GM18870 (cell line): ENCODE results near the gene NFE2L3.
"Not testable (repeated sequence)": the region's sequence is repeated elsewhere in the genome, so short reads cannot be mapped to it uniquely, and the experiment has no call there.

Experiments
- ATAC-seq: cut with Tn5 transposase; IDR thresholded peaks from one replicate; pipeline ENCODE4 v1.9.1; 2021; ENCODE audit warnings: moderate library complexity; ENCODE audit not compliant: unreplicated experiment

NFE2L3 gene

DNA sequence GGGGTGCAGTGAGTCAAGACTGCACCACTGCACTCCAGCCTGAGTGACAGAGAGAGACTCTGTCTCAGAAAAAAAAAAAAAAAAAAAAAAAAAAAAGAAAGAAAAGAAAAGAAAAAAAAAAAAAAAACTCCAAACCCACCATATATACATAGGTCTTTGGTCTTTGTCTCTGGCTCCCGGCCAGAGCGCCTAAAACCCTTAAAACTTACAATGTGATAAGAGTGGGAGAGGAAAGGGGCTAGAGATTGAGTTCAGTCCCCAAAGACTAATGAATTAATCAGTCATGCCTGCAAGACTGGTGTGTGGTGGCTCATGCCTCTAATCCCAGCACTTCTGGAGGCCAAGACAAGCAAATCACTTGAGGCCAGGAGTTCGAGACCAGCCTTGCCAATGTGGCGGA, 6.8 kb upstream of the NFE2L3 start:
- no peak for ATAC-seq

DNA sequence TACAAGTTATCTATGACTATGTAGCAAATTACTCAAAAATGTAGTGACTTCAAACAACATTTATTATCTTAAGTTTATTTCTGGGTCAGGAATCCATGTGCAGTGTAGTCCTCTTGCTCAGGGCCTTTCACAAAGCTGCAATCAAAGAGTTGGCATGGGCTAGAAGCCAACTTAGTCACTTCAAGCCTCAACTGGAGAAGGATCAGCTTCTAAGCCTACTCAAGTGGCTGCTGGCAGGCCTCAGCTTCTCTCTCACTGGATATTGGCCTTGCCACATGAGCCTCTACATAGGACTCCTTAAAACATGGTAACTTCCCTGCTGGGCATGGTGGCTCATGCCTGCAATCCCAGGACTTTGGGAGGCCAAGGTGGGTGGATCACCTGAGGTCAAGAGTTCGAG, 5.0 kb upstream of the NFE2L3 start:
- ATAC-seq, result no peak

DNA sequence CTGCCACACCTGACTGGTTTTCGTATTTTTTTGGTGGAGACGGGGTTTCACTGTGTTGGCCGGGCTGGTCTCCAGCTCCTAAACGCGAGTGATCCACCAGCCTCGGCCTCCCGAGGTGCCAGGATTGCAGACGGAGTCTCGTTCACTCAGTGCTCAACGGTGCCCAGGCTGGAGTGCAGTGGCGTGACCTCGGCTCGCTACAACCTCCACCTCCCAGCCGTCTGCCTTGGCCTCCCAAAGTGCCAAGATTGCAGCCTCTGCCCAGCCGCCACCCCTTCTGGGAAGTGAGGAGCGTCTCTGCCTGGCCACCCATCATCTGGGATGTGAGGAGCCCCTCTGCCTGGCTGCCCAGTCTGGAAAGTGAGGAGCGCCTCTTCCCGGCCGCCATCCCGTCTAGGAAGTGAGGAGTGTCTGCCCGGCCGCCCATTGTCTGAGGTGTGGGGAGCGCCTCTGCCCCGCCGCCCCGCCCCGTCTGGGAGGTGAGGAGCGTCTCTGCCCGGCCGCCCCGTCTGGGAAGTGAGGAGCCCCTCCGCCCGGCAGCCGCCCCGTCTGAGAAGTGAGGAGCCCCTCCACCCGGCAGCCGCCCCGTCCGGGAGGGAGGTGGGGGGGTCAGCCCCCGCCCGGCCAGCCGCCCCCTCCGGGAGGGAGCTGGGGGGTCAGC, 4.2 kb upstream of the NFE2L3 start:
- ATAC-seq, result not testable (repeated sequence)

DNA sequence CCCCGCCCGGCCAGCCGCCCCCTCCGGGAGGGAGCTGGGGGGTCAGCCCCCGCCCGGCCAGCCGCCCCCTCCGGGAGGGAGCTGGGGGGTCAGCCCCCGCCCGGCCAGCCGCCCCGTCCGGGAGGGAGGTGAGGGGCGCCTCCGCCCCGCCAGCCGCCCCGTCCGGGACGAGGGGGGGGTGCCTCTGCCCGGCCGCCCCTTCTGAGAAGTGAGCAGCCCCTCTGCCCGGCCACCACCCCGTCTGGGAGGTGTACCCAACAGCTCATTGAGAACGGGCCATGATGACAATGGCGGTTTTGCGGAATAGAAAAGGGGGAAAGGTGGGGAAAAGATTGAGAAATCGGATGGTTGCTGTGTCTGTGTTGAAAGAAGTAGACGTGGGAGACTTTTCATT, 3.7 kb upstream of the NFE2L3 start:
- not testable (repeated sequence) for ATAC-seq

DNA sequence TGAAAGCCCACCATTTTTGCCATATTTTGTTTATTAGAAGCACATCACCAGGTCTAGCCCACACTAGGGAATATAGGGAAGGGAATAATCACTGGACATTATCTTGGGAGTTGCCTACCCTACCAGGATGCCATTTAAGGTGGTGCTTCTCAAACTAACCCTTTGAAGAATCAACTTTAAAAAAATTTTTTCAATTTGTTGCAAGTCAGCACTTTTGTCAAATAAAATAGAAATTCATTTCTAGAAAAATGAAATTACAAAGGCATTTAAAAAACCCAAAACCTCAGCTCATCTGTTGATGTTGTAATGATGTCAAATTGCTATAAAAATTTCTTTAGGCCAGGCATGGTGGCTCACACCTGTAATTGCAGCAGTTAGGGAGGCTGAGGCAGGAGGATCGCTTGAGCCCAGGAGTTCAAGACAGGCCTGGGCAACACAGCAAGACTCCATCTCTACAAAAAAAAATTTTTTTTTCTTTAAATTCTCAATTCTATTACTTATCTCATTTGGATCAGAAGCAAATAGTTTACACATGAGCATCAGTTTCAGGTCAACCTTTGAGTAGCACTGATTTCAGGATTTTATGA, 2.5 kb upstream of the NFE2L3 start:
- ATAC-seq, result no peak

DNA sequence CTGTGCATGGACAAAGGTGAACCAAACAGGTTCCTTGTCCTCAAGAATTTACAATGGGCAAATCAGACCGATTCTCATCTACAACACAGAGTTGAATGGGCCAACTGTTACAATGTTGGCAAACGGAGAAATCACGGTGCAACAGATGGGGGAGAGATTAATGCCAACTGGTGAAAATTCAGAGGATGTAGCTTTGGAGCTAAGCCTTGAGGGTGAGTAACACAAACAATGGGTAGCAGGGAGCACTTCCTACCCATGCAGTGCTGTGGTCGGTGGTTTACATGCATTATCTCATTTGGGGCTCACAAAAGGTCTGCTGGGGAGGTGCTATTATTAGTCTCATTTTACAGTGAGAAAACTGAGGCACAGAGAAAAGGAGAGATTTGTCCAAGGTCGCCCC, 902 bp upstream of the NFE2L3 start:
- no peak for ATAC-seq

DNA sequence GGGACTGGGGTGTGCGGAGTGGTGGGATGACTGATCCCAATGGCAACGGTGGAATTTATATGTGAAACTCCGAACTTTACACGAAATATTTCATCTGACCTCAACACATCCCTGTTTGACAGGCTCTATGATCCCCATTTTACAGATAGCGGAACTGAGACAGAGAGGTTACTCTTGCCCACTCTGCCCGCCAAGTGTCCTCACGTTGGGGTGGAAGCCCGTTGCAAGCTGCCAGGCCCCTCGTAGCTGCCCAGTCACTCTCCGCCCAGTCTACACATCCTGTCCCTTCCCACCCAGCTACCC, 397 bp upstream of the NFE2L3 start:
- no peak for ATAC-seq

DNA sequence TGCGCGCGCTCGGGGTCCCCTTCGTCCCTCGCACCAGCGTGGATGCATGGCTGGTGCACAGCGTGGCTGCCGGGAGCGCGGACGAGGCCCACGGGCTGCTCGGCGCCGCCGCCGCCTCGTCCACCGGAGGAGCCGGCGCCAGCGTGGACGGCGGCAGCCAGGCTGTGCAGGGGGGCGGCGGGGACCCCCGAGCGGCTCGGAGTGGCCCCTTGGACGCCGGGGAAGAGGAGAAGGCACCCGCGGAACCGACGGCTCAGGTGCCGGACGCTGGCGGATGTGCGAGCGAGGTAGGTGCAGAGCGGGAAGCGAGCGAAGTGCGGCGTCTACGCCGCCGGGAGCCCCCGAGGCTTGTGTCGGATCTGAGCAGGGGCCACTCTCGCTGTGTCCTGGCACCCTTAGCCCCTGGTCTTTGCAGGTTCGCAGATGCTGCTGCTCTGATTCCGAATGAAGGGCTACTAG, 813 bp downstream of the NFE2L3 start:
- ATAC-seq, result not testable (repeated sequence)

GRCh38 chr7:26153241-26153822, 1.3 kb downstream of the NFE2L3 start:
- no peak for ATAC-seq

GRCh38 chr7:26153823-26154783, 2.1 kb downstream of the NFE2L3 start:
- ATAC-seq, result no peak

- ATAC-seq, result no peak
Measured at GRCh38 chr7:26155531-26156375, 3.8 kb downstream of the NFE2L3 start.

- ATAC-seq, result peak; percentile 46
Measured at GRCh38 chr7:26156451-26157420, 4.7 kb downstream of the NFE2L3 start.

DNA sequence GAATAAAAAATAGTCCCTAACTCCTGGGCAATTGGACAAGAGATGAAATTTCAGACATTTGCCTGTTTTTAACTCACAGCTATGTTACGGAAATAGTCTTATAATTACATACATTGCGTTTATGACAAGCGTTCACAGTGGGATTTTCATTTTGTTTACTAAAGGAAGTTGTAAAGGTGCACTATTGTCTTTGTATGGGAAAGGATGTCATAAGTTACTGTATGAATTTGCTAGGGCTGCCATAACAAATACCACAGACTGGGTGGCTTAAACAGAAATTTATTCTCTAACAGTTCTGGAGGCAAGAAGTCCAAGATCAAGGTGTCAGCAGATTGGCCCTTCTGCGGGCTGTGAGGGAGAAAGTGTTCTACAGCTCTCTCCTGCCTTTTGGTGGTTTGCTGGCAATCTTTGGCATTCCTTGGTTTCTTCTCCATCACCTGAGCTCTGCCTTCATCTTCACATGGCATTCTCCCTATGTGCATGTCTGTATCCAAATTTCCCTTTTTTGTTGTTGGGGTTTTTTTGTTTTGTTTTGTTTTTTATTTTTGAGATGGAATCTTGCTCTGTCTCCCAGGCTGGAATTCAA, 5.6 kb downstream of the NFE2L3 start:
- ATAC-seq, result no peak

- no peak for ATAC-seq
Measured at GRCh38 chr7:26159243-26159642, 7.2 kb downstream of the NFE2L3 start.

DNA sequence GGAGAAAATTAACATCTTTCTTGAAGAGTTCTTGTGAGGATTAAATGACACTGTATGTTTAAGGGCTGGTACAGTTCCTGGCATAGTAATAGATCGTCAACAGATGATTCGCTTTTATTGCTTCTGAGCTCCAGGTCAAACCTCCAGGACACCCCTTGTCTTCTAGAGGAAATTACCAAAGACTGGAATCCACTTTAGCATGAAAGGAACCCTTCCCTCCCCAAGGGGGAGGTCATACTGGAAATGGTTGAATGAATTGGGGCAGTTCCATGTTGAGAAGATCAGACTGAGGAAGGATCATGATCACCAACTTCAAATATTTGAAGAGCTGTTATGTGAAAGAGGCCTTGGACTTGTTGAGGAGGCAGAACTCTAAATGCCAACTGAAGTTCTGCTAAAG, 8.9 kb downstream of the NFE2L3 start:
- no peak for ATAC-seq

- no peak for ATAC-seq
Measured at GRCh38 chr7:26162431-26162830, 10.4 kb downstream of the NFE2L3 start.

DNA sequence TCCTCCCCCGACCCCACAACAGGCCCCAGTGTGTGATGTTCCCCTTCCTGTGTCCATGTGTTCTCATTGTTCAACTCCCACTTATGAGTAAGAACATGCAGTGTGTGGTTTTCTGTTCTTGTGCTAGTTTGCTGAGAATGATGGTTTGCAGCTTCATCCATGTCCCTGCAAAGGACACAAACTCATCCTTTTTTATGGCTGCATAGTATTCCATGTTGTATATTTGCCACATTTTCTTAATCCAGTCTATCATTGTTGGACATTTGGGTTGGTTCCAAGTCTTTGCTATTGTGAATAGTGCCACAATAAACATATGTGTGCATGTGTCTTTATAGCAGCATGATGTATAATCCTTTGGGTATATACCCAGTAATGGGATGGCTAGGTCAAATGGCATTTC, 11.8 kb downstream of the NFE2L3 start:
- ATAC-seq, result not testable (repeated sequence)

- ATAC-seq, result no peak
Measured at GRCh38 chr7:26165950-26166683, 14.1 kb downstream of the NFE2L3 start.
